Psoas muscle (tissue), 8 donors: Measurements from ENCODE around the gene EVC2. TPM values are rescaled to one million over a fixed set of nuclear protein-coding genes. Genes with fewer than 3 reads are reported as not detected.

Experiments used
- ATAC-seq, 4 donors: fragments of 200-7000 bp; cut with Tn5 transposase; one replicate each; pipeline ENCODE4 v1.9.1; 2020; ENCODE audit warnings: moderate library complexity in 3 of 4, mild to moderate bottlenecking in 2 of 4
- DNase-seq, 2 donors: peaks; one replicate each; pipeline ENCODE4 v3.0.0-alpha.2; 2020
- H3K27ac ChIP-seq: fragments of 200-600 bp; one replicate; pipeline ENCODE4 v1.8.0; 2022
- H3K27me3 ChIP-seq, 3 donors: fragments of 200-600 bp in 1 of 3; one replicate each; pipeline versions ENCODE4 v1.6.1 to v1.8.0; 2013 to 2022; ENCODE audit warnings: low read length in 2 of 3, mild to moderate bottlenecking in 2 of 3, moderate library complexity in 1 of 3; ENCODE audit not compliant: insufficient read depth in 3 of 3
- H3K36me3 ChIP-seq, 2 donors: fragments of 200-600 bp in 1 of 2; one replicate each; pipeline versions ENCODE4 v1.6.1 to v1.8.0; 2013 to 2022; ENCODE audit warnings: low read depth in 1 of 2, mild to moderate bottlenecking in 1 of 2, moderate library complexity in 1 of 2; ENCODE audit not compliant: insufficient read depth in 1 of 2
- H3K4me1 ChIP-seq: fragments of 200-600 bp; one replicate; pipeline ENCODE4 v1.8.0; 2022
- H3K4me3 ChIP-seq: fragments of 200-600 bp; one replicate; pipeline ENCODE4 v1.8.0; 2022; ENCODE audit warnings: mild to moderate bottlenecking
- H3K9me3 ChIP-seq: fragments of 200-600 bp; one replicate; pipeline ENCODE4 v1.8.0; 2022
- WGBS, 3 donors: extraction: QIAGEN DNeasy Blood & Tissue Kit; methylation state at CpG; one replicate each; pipeline versions ENCODE4 v1.1.6 to v1.1.7; 2013; 5-methylcytosine and 5-hydroxymethylcytosine counted together
- intact Hi-C, 2 donors: fragments of 100-400 bp; cut with DNase I; formaldehyde crosslinking; loops; one replicate each; pipeline versions ENCODE4 v1.11.0 to v1.14.2; 2022
- polyA plus RNA-seq, 3 donors: library from polyadenylated mRNA; stranded (reverse); fragments of 200-250 nt; gene quantifications; one replicate each; pipeline ENCODE4 v1.2.3, GENCODE V29; 2013
- total RNA-seq, 4 donors: library from RNA; stranded (reverse); fragmentation: NEBNext Ultra II Directional in 2 of 4; extraction: Animal tissue kit (Norgen Biotek cat#: 25700) in 2 of 4; gene quantifications; one replicate each; pipeline versions ENCODE4 v1.2.1 to v1.2.4, GENCODE V29; 2021 to 2023
- TF ChIP-seq, protein P1 (sequence below): fragments of 200-600 bp; IDR thresholded peaks from one replicate; pipeline ENCODE4 v1.8.0; 2022; ENCODE audit warnings: antibody characterized with exemption
- donor health status: healthy with polysubstance abuse.
- donor health status: DM: no; HTN: no; CAD: no; lungs with moderate emphysema.
- donor health status: Bipolar disorder and iron deficiency.
- donor health status: healthy.
- donor health status: DM: yes; HTN: yes; CAD: no.
- donor health status: DM: no; HTN: no; CAD: no.
- donor health status: DM: no; HTN: no; CAD: no.
- donor health status: DM: yes; HTN: yes; CAD: no.

The EVC2 gene
- total and polyA plus RNA-seq, 7 donors = 0.24 to 1.0 (median 0.44) TPM

DNA sequence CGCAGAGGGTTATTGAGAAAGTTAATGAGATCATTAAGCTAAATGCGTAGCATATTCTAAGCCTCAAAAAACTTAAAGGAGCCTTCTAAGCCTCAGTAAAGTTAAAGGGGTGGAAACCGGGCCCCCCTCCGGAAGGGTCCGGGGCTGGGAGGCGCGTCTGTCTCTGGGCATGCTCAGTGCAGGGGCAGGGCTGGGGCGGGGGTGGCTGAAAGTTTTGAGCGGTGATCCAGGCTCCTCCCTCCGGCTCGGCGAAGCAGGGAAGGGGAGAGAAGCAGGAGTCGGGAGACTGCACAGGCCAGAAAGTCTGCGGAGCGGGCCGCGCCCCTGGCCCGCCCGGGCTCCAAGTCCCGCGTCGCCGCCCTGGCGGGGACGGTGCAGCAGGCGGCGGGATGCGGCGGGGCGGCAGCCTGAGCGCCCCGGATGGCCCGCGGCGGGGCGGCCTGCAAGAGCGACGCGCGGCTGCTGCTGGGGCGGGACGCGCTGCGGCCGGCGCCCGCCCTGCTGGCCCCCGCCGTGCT is 2.7 kb upstream of the EVC2 start, which contains the start of gene EVC:
Gene EVC (plus strand): TSS at position 241 of the 518 bp plus-strand sequence. CDS start 180 bp downstream, at position 421.
- H3K9me3 ChIP-seq = no peaks in the 10 kb centered on the region
- no peak within 1 kb of the TSS for H3K27ac ChIP-seq
- DNase-seq (peak; percentile 81 to 85), ATAC-seq (peak; percentile 48 to 78 (median 70))
- WGBS, 3 donors = 0 to 1% (median 0%) methylated on average over 14 to 49 of the region's 49 CpGs
- no peaks in the 10 kb centered on the region for H3K4me1 ChIP-seq
- H3K27me3 ChIP-seq = peaks cover 0 to 50% (median 13%) of the 10 kb centered on the region in 3 donors
- peak within 1 kb of the TSS; percentile 58 for H3K4me3 ChIP-seq
- intact Hi-C loops = no loop called here
- no peaks in the 10 kb centered on the region for H3K36me3 ChIP-seq
- TF ChIP-seq, protein P1, sequence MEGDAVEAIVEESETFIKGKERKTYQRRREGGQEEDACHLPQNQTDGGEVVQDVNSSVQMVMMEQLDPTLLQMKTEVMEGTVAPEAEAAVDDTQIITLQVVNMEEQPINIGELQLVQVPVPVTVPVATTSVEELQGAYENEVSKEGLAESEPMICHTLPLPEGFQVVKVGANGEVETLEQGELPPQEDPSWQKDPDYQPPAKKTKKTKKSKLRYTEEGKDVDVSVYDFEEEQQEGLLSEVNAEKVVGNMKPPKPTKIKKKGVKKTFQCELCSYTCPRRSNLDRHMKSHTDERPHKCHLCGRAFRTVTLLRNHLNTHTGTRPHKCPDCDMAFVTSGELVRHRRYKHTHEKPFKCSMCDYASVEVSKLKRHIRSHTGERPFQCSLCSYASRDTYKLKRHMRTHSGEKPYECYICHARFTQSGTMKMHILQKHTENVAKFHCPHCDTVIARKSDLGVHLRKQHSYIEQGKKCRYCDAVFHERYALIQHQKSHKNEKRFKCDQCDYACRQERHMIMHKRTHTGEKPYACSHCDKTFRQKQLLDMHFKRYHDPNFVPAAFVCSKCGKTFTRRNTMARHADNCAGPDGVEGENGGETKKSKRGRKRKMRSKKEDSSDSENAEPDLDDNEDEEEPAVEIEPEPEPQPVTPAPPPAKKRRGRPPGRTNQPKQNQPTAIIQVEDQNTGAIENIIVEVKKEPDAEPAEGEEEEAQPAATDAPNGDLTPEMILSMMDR = no peak

- H3K27me3 ChIP-seq = peaks cover 0 to 50% (median 13%) of the 10 kb centered on the region in 3 donors
- ATAC-seq (peak in 1 of 4 donors; percentile 39), DNase-seq (no peak)
- peak overlapping the region; percentile 58 for H3K4me3 ChIP-seq
- H3K4me1 ChIP-seq = no peaks in the 10 kb centered on the region
- H3K27ac ChIP-seq = no peak overlapping the region
- H3K36me3 ChIP-seq = no peaks in the 10 kb centered on the region
- H3K9me3 ChIP-seq = no peaks in the 10 kb centered on the region
- TF ChIP-seq, protein P1 = no peak
- 16 to 24% (median 18%) methylated on average over 13 of the region's 13 CpGs for whole genome bisulfite sequencing, 3 donors
- intact Hi-C loops = no loop called here
Observed at GRCh38 chr4:5710065-5710960, 2.0 kb upstream of the EVC2 start.

GRCh38 chr4:5709207-5709575 is 832 bp upstream of the EVC2 start:
- Histone ChIP-seq H3K9me3 (no peaks in the 10 kb centered on the region), H3K27me3 (peaks cover 0 to 50% (median 13%) of the 10 kb centered on the region in 3 donors), H3K36me3 (no peaks in the 10 kb centered on the region), H3K4me3 (peak overlapping the region; percentile 71), H3K27ac (peak overlapping the region; percentile 53), H3K4me1 (no peaks in the 10 kb centered on the region)
- ATAC-seq (peak in 1 of 4 donors; percentile 26), DNase-seq (no peak)
- TF ChIP-seq, protein P1 = no peak
- WGBS, 3 donors = 32 to 63% (median 52%) methylated on average over 8 of the region's 8 CpGs
- intact Hi-C loops = no loop called here

DNA sequence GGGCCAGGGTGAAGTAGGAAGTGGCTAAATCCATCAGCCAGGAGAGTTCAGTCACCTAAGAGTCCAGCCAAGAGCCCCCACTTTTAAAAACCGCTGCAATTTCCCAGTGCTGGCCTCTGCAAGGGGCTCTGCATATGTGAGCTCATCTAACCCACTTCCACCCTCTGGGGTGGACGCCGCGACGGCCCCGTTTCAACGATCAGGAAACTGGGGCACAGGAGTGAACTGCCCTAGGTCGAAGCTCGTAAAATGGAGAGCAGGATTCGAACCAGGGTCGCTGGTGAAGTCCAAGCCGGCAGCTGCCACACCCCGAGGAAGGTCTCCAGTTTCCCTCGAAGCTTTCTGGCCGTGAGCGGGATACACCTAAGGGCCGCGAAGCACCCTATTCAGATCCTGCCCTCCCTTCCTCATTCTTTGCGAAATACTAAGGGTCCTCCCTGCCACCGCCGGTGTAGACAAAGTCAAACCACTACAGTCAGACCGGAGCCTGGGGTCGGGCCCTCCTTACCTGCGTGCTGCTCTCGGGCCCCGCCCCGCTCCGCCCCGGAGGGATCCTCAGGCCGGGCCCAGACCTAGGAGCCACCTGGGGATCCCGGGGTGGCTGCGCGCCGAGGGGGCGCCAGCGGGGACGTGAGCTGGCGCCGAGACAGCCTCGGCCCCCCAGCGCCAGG is 446 bp downstream of the EVC2 start:
- peak overlapping the region; percentile 53 for H3K27ac ChIP-seq
- WGBS, 3 donors = 2 to 4% (median 3%) methylated on average over 38 to 41 of the region's 41 CpGs

More for the DNA sequence above, 446 bp downstream of the EVC2 start:
- Histone ChIP-seq H3K36me3 (no peaks in the 10 kb centered on the region), H3K9me3 (no peaks in the 10 kb centered on the region), H3K27me3 (peaks cover 0 to 46% (median 13%) of the 10 kb centered on the region in 3 donors), H3K4me1 (no peaks in the 10 kb centered on the region), H3K4me3 (peak overlapping the region; percentile 71)
- intact Hi-C loops = no loop called here
- ATAC-seq = peak in 1 of 4 donors; percentile 5
- no peak for DNase-seq
- TF ChIP-seq, protein P1 = no peak
